Keratinocyte (primary cell): Measurements from ENCODE around the gene CD163.

Source experiments
- CTCF ChIP-seq, 3 experiments: IDR thresholded peaks in 1 of 3; conservative IDR thresholded peaks in 1 of 3; optimal IDR thresholded peaks in 1 of 3; 2 replicates in 2 of 3; 3 replicates in 1 of 3; pipeline versions ENCODE3 to v1.5.1; 2011; ENCODE audit warnings: low read length in 3 of 3, mild to moderate bottlenecking in 3 of 3, moderate library complexity in 2 of 3, control low read depth in 1 of 3, inconsistent platforms in 1 of 3; ENCODE audit not compliant: insufficient read depth in 2 of 3; ENCODE audit errors: extremely low read depth in 1 of 3
- EZH2 ChIP-seq: IDR thresholded peaks from one replicate; pipeline ENCODE4 v1.6.1; 2012; ENCODE audit warnings: inconsistent platforms, mild to moderate bottlenecking, low read length, moderate library complexity

GRCh38 chr12:7448099-7448498 lies 55.5 kb downstream of the CD163 start:
- TF ChIP-seq CTCF (optimal IDR thresholded peaks at IDR 0.05 in 1 of 3, IDR thresholded peaks at IDR 0.05 in 1 of 3, conservative IDR thresholded peaks at IDR 0.05 in 1 of 3; ENCODE audit: extremely low read depth in 1 of 3, insufficient read depth in 2 of 3, low read length in 3 of 3) (no peak), EZH2 (no peak)
